Left lobe of liver (tissue), 2 donors: Measurements from ENCODE around the gene C9orf57. TPM values are rescaled to one million over a fixed set of nuclear protein-coding genes. Genes with fewer than 3 reads are reported as not detected.
"Not testable (repeated sequence)": the region's sequence is repeated elsewhere in the genome, so short reads cannot be mapped to it uniquely, and the experiment has no call there.

Source experiments
- ATAC-seq: fragments of 200-7000 bp; cut with Tn5 transposase; one replicate; pipeline ENCODE4 v1.9.1; 2020; ENCODE audit warnings: mild to moderate bottlenecking, moderate library complexity
- DNase-seq: peaks from one replicate; pipeline ENCODE4 v3.0.0-alpha.2; 2020; ENCODE audit warnings: low spot score
- total RNA-seq: library from RNA; stranded (reverse); gene quantifications from one replicate; pipeline ENCODE4 v1.2.1, GENCODE V29; 2021
- donor health status: DM: no; HTN: no; CAD: no; lungs with moderate emphysema.
- donor health status: DM: no; HTN: yes; CAD: no.

The C9orf57 gene
- total RNA-seq, result not detected

- ATAC-seq (no peak), DNase-seq (no peak)
Observed at GRCh38 chr9:72060513-72060912, at the start of gene C9orf57. Gene C9orf57, minus strand, starts transcription at chr9:72060613. Its CDS starts 1,282 bp downstream, at chr9:72059331.

GRCh38 chr9:72102520-72102919 is 42.1 kb upstream of the C9orf57 start:
- DNase-seq (no peak), ATAC-seq (peak; percentile 30)

GRCh38 chr9:72095520-72095919 is 35.1 kb upstream of the C9orf57 start:
- not testable (repeated sequence) for DNase-seq, ATAC-seq

GRCh38 chr9:72092820-72093219 is 32.4 kb upstream of the C9orf57 start:
- DNase-seq, result no peak
- no peak for ATAC-seq

GRCh38 chr9:72089451-72090130 is 29.2 kb upstream of the C9orf57 start:
- ATAC-seq (no peak), DNase-seq (no peak)

GRCh38 chr9:72082536-72082935 is 22.1 kb upstream of the C9orf57 start:
- DNase-seq, result no peak
- ATAC-seq, result no peak

GRCh38 chr9:72074666-72075065 is 14.3 kb upstream of the C9orf57 start:
- ATAC-seq, DNase-seq: not testable (repeated sequence)

- no peak for ATAC-seq
- no peak for DNase-seq
Observed at GRCh38 chr9:72065076-72065475, 4.7 kb upstream of the C9orf57 start.

- DNase-seq, result no peak
- no peak for ATAC-seq
Observed at GRCh38 chr9:72052122-72052521, 8.3 kb downstream of the C9orf57 start.

- no peak for DNase-seq
- ATAC-seq, result no peak
Observed at GRCh38 chr9:72048850-72049249, 11.6 kb downstream of the C9orf57 start.

- ATAC-seq (no peak), DNase-seq (no peak)
Observed at GRCh38 chr9:72046630-72047456, 13.6 kb downstream of the C9orf57 start.

GRCh38 chr9:72044095-72044494 is 16.3 kb downstream of the C9orf57 start:
- DNase-seq, result no peak
- ATAC-seq, result peak; percentile 46

- DNase-seq, result no peak
- ATAC-seq, result no peak
Observed at GRCh38 chr9:72043576-72043975, 16.8 kb downstream of the C9orf57 start.

GRCh38 chr9:72042928-72043327 is 17.5 kb downstream of the C9orf57 start:
- ATAC-seq (peak; percentile 47), DNase-seq (peak; percentile 72)

GRCh38 chr9:72041775-72042194 is 18.6 kb downstream of the C9orf57 start:
- ATAC-seq, result peak; percentile 60
- DNase-seq, result peak; percentile 94

GRCh38 chr9:72041369-72041768 is 19.0 kb downstream of the C9orf57 start:
- DNase-seq, result no peak
- ATAC-seq, result no peak

GRCh38 chr9:72039532-72039931 is 20.9 kb downstream of the C9orf57 start:
- DNase-seq (no peak), ATAC-seq (no peak)

- DNase-seq (peak; percentile 84), ATAC-seq (peak; percentile 77)
Observed at GRCh38 chr9:72038890-72039410, 21.5 kb downstream of the C9orf57 start.

GRCh38 chr9:72038408-72038807 is 22.0 kb downstream of the C9orf57 start:
- ATAC-seq (no peak), DNase-seq (peak; percentile 42)

GRCh38 chr9:72037571-72037970 is 22.8 kb downstream of the C9orf57 start:
- peak; percentile 16 for DNase-seq
- ATAC-seq, result no peak

GRCh38 chr9:72030767-72031166 is 29.6 kb downstream of the C9orf57 start:
- ATAC-seq (no peak), DNase-seq (no peak)

- no peak for ATAC-seq
- peak; percentile 8 for DNase-seq
Observed at GRCh38 chr9:72029986-72030385, 30.4 kb downstream of the C9orf57 start.
